ENCODE measurements around the gene PPP2R5D. TPM values are rescaled to one million over a fixed set of nuclear protein-coding genes. Genes with fewer than 3 reads are reported as not detected.

Gene PPP2R5D
- total and polyA plus RNA-seq, 9 of the 15 experiments (the other 6 are each of a cell fraction or from before 2014, with no cell fraction given): 1.3 to 96.1 (median 38.4) TPM

- Histone ChIP-seq H3K4me3 (no peak overlapping the region), H3K9ac (ENCODE audit: insufficient read depth in 1 of 2, low read depth in 2 of 2, low read length in 2 of 2) (no peak overlapping the region; a peak in 1 of 4 replicates), H4K20me1 (replicated peaks; ENCODE audit: control insufficient read depth, insufficient read depth, low read length) (no peaks in the 10 kb centered on the region), H3K4me2 (ENCODE audit: insufficient read depth, low read length) (no peak overlapping the region), H3K27me3 (ENCODE audit: control insufficient read depth in 2 of 2, insufficient read depth in 2 of 2, low read length in 2 of 2) (no peaks in the 10 kb centered on the region), H3K9me1 (ENCODE audit: control insufficient read depth, insufficient read depth, low read length) (no peaks in the 10 kb centered on the region), H3K79me2 (ENCODE audit: control insufficient read depth, insufficient read depth, low read length) (no peaks in the 10 kb centered on the region), H3K4me1 (replicated peaks in 1 of 2; ENCODE audit: control insufficient read depth in 2 of 2, insufficient read depth in 2 of 2, low read length in 2 of 2) (peaks cover 12 to 22% of the 10 kb centered on the region in 2 experiments), H3K27ac (ENCODE audit: extremely low read depth, low read depth, low read length) (no peak overlapping the region), H2AFZ (ENCODE audit: low read depth, low read length) (no peak overlapping the region), H3K9me3 (replicated peaks; ENCODE audit: control insufficient read depth, insufficient read depth, low read depth, low read length) (no peaks in the 10 kb centered on the region), H3K36me3 (ENCODE audit: control insufficient read depth, insufficient read depth, low read length) (peaks cover 55% of the 10 kb centered on the region; the same call in 2 of the 3 replicates)
- TF ChIP-seq ZNF444 (CRISPR knock-in tag; IDR thresholded peaks at IDR 0.05): no peak
- no peak for TF ChIP-seq TCFL5 (CRISPR knock-in tag; conservative IDR thresholded peaks at IDR 0.05)
- no peak for TF ChIP-seq RBFOX2 (IDR thresholded peaks at IDR 0.05; ENCODE audit: low read depth, low read length)
- BruUV-seq (replicated peaks): no TSS peak
- WGBS (ENCODE audit: insufficient coverage, low coverage, missing lambda C conversion rate): 89% methylated on average over 12 of the region's 12 CpGs
- intact Hi-C loops (cut with micrococcal nuclease): no loop called here
- ATAC-seq: no peak
- FAIRE-seq: no peak
- CTCF ChIA-PET (ENCODE audit: low intra/inter-chr PET ratio): no interaction called here
- no peak for DNase-seq (ENCODE audit: extremely low read depth in 1 of 4, low spot score in 3 of 4)
- POLR2A ChIA-PET: interaction anchor here (0.6 to 0.7 kb wide), 3 partner anchors 11 to 505 kb away, joined by 3 read pairs; partner anchors contain the start of gene PEX6
- in situ Hi-C loops (cut with MboI): no loop called here
Observed at GRCh38 chr6:42968126-42968701, 16.2 kb upstream of the PPP2R5D start.

GRCh38 chr6:42968783-42969182 lies 15.6 kb upstream of the PPP2R5D start:
- intact Hi-C loops (cut with micrococcal nuclease): no loop called here
- no peak for TF ChIP-seq JUND (IDR thresholded peaks at IDR 0.05; ENCODE audit: borderline replicate concordance, low read depth, low read length)
- TF ChIP-seq JUND (tag; IDR thresholded peaks at IDR 0.05; ENCODE audit: borderline replicate concordance, low read depth, low read length): no peak
- TF ChIP-seq THRA (IDR thresholded peaks at IDR 0.05): no peak
- TF ChIP-seq E2F6 (IDR thresholded peaks at IDR 0.05; ENCODE audit: borderline replicate concordance in 1 of 2, extremely low read depth in 1 of 2, insufficient read depth in 1 of 2, insufficient read length in 1 of 2, low read depth in 1 of 2, low read length in 1 of 2, poor library complexity in 1 of 2, severe bottlenecking in 1 of 2): no peak
- no peak for TF ChIP-seq ZSCAN29 (IDR thresholded peaks at IDR 0.05)
- no peak for TF ChIP-seq ZBTB5 (IDR thresholded peaks at IDR 0.05)

More at GRCh38 chr6:42968783-42969182, 15.6 kb upstream of the PPP2R5D start:
- Histone ChIP-seq H3K4me2 (ENCODE audit: insufficient read depth, low read length) (no peak overlapping the region), H3K9me3 (replicated peaks; ENCODE audit: control insufficient read depth, insufficient read depth, low read depth, low read length) (no peaks in the 10 kb centered on the region), H3K4me3 (no peak overlapping the region), H3K36me3 (ENCODE audit: control insufficient read depth, insufficient read depth, low read length) (peaks cover 55% of the 10 kb centered on the region; the same call in 2 of the 3 replicates), H3K9me1 (ENCODE audit: control insufficient read depth, insufficient read depth, low read length) (no peaks in the 10 kb centered on the region), H4K20me1 (replicated peaks; ENCODE audit: control insufficient read depth, insufficient read depth, low read length) (no peaks in the 10 kb centered on the region), H3K27me3 (ENCODE audit: control insufficient read depth in 2 of 2, insufficient read depth in 2 of 2, low read length in 2 of 2) (no peaks in the 10 kb centered on the region), H3K4me1 (replicated peaks in 1 of 2; ENCODE audit: control insufficient read depth in 2 of 2, insufficient read depth in 2 of 2, low read length in 2 of 2) (peaks cover 12 to 22% of the 10 kb centered on the region in 2 experiments), H2AFZ (ENCODE audit: low read depth, low read length) (no peak overlapping the region), H3K9ac (ENCODE audit: insufficient read depth in 1 of 2, low read depth in 2 of 2, low read length in 2 of 2) (peak overlapping the region in 1 of 2 experiments; percentile 53; a peak in 1 of 4 replicates), H3K79me2 (ENCODE audit: control insufficient read depth, insufficient read depth, low read length) (no peaks in the 10 kb centered on the region), H3K27ac (ENCODE audit: extremely low read depth, low read depth, low read length) (no peak overlapping the region)
- WGBS (ENCODE audit: insufficient coverage, low coverage, missing lambda C conversion rate): 68% methylated on average over 4 of the region's 4 CpGs
- FAIRE-seq (no peak), DNase-seq (ENCODE audit: extremely low read depth in 1 of 4, low spot score in 3 of 4) (no peak), ATAC-seq (no peak)
- in situ Hi-C loops (cut with MboI): no loop called here
- BruUV-seq (replicated peaks): no TSS peak
- POLR2A ChIA-PET: interaction anchor here (0.7 kb wide), 1 partner anchor 10 kb away, joined by 3 read pairs; the partner anchor contains the start of gene PEX6
- CTCF ChIA-PET (ENCODE audit: low intra/inter-chr PET ratio): no interaction called here

All from K562 (cell line).